Measurements from ENCODE around the gene MEIS2.

The MEIS2 gene

DNA sequence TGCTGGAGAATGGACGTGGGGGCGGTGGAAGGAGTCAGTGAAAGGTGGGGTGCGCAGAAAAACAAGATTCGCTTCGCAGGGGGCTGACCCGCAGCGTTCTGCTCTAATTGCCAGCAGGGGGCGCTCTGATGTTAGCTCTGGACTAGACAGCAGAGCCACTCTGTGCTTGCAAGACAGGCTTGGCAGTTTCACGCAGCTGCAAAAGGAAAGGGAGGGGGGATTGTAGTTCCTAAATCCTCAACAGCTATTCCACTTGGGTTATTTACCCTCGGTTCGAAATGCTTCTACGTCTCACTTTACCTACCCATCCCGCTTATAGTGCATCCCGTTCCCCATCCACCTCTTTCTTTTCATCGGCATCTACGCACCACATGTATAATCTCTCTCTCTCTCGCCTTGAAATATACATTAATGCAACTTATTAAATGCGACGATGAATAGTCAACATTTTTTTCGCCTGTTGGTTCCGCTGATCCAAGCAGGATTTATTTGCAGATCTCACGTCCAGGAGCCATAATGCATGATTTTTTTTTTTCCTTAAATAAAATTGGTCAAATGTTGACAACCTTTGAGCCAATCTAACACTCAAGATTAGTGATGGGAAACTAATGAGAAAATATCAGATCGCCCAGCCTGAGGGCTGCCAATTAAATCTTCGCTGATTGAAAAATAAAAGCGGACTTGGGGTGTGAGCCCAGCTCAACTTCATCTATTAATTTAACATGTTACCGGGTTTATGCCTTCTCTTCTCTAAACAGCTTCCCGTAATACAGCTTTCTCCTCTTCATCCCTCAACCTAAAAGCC is 216.4 kb downstream of the MEIS2 start:
- POLR2A ChIA-PET = no interaction called here
- H3K27ac ChIP-seq (ENCODE audit: extremely low read depth, low read depth, low read length) = no peak overlapping the region
- TF ChIP-seq PRDM1 (tag by site-specific recombination; IDR thresholded peaks at IDR 0.05) (peak; percentile 78), ZNF549 (tag by site-specific recombination; IDR thresholded peaks at IDR 0.05) (no peak), ZBTB8A (tag by site-specific recombination; IDR thresholded peaks at IDR 0.05) (peak; percentile 25; the same call in 1 of the 2 replicates), MYNN (tag by site-specific recombination; IDR thresholded peaks at IDR 0.05; ENCODE audit: borderline replicate concordance) (no peak), ZNF654 (tag by site-specific recombination; IDR thresholded peaks at IDR 0.05; ENCODE audit: low read depth) (peak; percentile 87), ZIC2 (tag by site-specific recombination; IDR thresholded peaks at IDR 0.05) (0 out of 2 replicates have a peak, but pooled peaks have one; percentile 10), ZNF394 (tag by site-specific recombination; IDR thresholded peaks at IDR 0.05; ENCODE audit: borderline replicate concordance) (peak; percentile 12; the same call in 1 of the 2 replicates), ZBTB17 (tag by site-specific recombination; IDR thresholded peaks at IDR 0.05) (peak; percentile 48), ZSCAN16 (tag by site-specific recombination; IDR thresholded peaks at IDR 0.05) (no peak), ZNF341 (tag by site-specific recombination; IDR thresholded peaks at IDR 0.05; ENCODE audit: low read depth) (peak; percentile 46), ZNF473 (tag by site-specific recombination; IDR thresholded peaks at IDR 0.05) (no peak), ZNF2 (tag by site-specific recombination; IDR thresholded peaks at IDR 0.05) (0 out of 2 replicates have a peak, but pooled peaks have one; percentile 46), GLIS1 (tag by site-specific recombination; IDR thresholded peaks at IDR 0.05) (peak; percentile 39; the same call in 1 of the 2 replicates), MZF1 (tag by site-specific recombination; IDR thresholded peaks at IDR 0.05; ENCODE audit: borderline replicate concordance) (0 out of 2 replicates have a peak, but pooled peaks have one; percentile 27), ZNF660 (tag by site-specific recombination; IDR thresholded peaks at IDR 0.05) (0 out of 2 replicates have a peak, but pooled peaks have one; percentile 47), SP7 (tag by site-specific recombination; IDR thresholded peaks at IDR 0.05) (peak; percentile 23; the same call in 1 of the 2 replicates), MEIS1 (CRISPR knock-in tag; IDR thresholded peaks at IDR 0.05; ENCODE audit: borderline replicate concordance) (no peak), ZNF664 (tag by site-specific recombination; IDR thresholded peaks at IDR 0.05) (no peak), ZXDB (tag by site-specific recombination; IDR thresholded peaks at IDR 0.05) (0 out of 2 replicates have a peak, but pooled peaks have one; percentile 15), ZNF184 (tag by site-specific recombination; IDR thresholded peaks at IDR 0.05) (no peak)
- TF ChIP-seq, protein P1, sequence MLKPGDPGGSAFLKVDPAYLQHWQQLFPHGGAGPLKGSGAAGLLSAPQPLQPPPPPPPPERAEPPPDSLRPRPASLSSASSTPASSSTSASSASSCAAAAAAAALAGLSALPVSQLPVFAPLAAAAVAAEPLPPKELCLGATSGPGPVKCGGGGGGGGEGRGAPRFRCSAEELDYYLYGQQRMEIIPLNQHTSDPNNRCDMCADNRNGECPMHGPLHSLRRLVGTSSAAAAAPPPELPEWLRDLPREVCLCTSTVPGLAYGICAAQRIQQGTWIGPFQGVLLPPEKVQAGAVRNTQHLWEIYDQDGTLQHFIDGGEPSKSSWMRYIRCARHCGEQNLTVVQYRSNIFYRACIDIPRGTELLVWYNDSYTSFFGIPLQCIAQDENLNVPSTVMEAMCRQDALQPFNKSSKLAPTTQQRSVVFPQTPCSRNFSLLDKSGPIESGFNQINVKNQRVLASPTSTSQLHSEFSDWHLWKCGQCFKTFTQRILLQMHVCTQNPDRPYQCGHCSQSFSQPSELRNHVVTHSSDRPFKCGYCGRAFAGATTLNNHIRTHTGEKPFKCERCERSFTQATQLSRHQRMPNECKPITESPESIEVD (tag by site-specific recombination; IDR thresholded peaks at IDR 0.05) = no peak
- TF ChIP-seq, protein P2, sequence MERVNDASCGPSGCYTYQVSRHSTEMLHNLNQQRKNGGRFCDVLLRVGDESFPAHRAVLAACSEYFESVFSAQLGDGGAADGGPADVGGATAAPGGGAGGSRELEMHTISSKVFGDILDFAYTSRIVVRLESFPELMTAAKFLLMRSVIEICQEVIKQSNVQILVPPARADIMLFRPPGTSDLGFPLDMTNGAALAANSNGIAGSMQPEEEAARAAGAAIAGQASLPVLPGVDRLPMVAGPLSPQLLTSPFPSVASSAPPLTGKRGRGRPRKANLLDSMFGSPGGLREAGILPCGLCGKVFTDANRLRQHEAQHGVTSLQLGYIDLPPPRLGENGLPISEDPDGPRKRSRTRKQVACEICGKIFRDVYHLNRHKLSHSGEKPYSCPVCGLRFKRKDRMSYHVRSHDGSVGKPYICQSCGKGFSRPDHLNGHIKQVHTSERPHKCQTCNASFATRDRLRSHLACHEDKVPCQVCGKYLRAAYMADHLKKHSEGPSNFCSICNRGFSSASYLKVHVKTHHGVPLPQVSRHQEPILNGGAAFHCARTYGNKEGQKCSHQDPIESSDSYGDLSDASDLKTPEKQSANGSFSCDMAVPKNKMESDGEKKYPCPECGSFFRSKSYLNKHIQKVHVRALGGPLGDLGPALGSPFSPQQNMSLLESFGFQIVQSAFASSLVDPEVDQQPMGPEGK (tag by site-specific recombination; IDR thresholded peaks at IDR 0.05) = peak; percentile 80
- TF ChIP-seq, protein P3, sequence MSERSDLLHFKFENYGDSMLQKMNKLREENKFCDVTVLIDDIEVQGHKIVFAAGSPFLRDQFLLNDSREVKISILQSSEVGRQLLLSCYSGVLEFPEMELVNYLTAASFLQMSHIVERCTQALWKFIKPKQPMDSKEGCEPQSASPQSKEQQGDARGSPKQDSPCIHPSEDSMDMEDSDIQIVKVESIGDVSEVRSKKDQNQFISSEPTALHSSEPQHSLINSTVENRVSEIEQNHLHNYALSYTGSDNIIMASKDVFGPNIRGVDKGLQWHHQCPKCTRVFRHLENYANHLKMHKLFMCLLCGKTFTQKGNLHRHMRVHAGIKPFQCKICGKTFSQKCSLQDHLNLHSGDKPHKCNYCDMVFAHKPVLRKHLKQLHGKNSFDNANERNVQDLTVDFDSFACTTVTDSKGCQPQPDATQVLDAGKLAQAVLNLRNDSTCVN (tag by site-specific recombination; optimal IDR thresholded peaks at IDR 0.05) = no peak
- TF ChIP-seq, protein P4, sequence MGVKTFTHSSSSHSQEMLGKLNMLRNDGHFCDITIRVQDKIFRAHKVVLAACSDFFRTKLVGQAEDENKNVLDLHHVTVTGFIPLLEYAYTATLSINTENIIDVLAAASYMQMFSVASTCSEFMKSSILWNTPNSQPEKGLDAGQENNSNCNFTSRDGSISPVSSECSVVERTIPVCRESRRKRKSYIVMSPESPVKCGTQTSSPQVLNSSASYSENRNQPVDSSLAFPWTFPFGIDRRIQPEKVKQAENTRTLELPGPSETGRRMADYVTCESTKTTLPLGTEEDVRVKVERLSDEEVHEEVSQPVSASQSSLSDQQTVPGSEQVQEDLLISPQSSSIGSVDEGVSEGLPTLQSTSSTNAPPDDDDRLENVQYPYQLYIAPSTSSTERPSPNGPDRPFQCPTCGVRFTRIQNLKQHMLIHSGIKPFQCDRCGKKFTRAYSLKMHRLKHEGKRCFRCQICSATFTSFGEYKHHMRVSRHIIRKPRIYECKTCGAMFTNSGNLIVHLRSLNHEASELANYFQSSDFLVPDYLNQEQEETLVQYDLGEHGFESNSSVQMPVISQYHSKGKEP (tag by site-specific recombination; IDR thresholded peaks at IDR 0.05) = peak; percentile 62
- TF ChIP-seq, protein P5, sequence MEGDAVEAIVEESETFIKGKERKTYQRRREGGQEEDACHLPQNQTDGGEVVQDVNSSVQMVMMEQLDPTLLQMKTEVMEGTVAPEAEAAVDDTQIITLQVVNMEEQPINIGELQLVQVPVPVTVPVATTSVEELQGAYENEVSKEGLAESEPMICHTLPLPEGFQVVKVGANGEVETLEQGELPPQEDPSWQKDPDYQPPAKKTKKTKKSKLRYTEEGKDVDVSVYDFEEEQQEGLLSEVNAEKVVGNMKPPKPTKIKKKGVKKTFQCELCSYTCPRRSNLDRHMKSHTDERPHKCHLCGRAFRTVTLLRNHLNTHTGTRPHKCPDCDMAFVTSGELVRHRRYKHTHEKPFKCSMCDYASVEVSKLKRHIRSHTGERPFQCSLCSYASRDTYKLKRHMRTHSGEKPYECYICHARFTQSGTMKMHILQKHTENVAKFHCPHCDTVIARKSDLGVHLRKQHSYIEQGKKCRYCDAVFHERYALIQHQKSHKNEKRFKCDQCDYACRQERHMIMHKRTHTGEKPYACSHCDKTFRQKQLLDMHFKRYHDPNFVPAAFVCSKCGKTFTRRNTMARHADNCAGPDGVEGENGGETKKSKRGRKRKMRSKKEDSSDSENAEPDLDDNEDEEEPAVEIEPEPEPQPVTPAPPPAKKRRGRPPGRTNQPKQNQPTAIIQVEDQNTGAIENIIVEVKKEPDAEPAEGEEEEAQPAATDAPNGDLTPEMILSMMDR (tag by site-specific recombination; IDR thresholded peaks at IDR 0.05) = peak; percentile 68
- TF ChIP-seq, protein P6, sequence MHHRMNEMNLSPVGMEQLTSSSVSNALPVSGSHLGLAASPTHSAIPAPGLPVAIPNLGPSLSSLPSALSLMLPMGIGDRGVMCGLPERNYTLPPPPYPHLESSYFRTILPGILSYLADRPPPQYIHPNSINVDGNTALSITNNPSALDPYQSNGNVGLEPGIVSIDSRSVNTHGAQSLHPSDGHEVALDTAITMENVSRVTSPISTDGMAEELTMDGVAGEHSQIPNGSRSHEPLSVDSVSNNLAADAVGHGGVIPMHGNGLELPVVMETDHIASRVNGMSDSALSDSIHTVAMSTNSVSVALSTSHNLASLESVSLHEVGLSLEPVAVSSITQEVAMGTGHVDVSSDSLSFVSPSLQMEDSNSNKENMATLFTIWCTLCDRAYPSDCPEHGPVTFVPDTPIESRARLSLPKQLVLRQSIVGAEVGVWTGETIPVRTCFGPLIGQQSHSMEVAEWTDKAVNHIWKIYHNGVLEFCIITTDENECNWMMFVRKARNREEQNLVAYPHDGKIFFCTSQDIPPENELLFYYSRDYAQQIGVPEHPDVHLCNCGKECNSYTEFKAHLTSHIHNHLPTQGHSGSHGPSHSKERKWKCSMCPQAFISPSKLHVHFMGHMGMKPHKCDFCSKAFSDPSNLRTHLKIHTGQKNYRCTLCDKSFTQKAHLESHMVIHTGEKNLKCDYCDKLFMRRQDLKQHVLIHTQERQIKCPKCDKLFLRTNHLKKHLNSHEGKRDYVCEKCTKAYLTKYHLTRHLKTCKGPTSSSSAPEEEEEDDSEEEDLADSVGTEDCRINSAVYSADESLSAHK (tag by site-specific recombination; IDR thresholded peaks at IDR 0.05) = peak; percentile 69

More for the DNA sequence above, 216.4 kb downstream of the MEIS2 start:
- H3K9me3 ChIP-seq (ENCODE audit: control insufficient read depth, insufficient read depth, low read depth, low read length) = no peaks in the 10 kb centered on the region
- CTCF ChIA-PET = interaction anchor here (0.6 to 1.9 kb wide), 12 partner anchors 14 to 1462 kb away, joined by 3 to 13 read pairs (median 4); no protein-coding TSS in a partner anchor
- H3K4me1 ChIP-seq (ENCODE audit: control insufficient read depth, insufficient read depth, low read length) = no peaks in the 10 kb centered on the region
- no peak overlapping the region; the same call in 1 of the 2 replicates for H3K4me3 ChIP-seq (ENCODE audit: low read depth, low read length)
- no peaks in the 10 kb centered on the region for H3K36me3 ChIP-seq (ENCODE audit: control insufficient read depth in 2 of 2, insufficient read depth in 1 of 2, low read length in 2 of 2)

Data from HEK293 (cell line).